NCI-H2227 (cell line): ENCODE results near the gene BMP8B.
A peak's percentile ranks its signal among the peaks of the same experiment; 100 is the strongest.

ENCODE experiments used
- DNase-seq: peaks from one replicate; lab custom pipeline; 2025; ENCODE audit not compliant: unreplicated experiment; lab: John Stamatoyannopoulos, UW

BMP8B gene

GRCh38 chr1:39760074-39761008 lies 28.3 kb downstream of the BMP8B start:
- DNase-seq: no peak

GRCh38 chr1:39759436-39759726 lies 29.3 kb downstream of the BMP8B start:
- peak; percentile 54 for DNase-seq

DNA sequence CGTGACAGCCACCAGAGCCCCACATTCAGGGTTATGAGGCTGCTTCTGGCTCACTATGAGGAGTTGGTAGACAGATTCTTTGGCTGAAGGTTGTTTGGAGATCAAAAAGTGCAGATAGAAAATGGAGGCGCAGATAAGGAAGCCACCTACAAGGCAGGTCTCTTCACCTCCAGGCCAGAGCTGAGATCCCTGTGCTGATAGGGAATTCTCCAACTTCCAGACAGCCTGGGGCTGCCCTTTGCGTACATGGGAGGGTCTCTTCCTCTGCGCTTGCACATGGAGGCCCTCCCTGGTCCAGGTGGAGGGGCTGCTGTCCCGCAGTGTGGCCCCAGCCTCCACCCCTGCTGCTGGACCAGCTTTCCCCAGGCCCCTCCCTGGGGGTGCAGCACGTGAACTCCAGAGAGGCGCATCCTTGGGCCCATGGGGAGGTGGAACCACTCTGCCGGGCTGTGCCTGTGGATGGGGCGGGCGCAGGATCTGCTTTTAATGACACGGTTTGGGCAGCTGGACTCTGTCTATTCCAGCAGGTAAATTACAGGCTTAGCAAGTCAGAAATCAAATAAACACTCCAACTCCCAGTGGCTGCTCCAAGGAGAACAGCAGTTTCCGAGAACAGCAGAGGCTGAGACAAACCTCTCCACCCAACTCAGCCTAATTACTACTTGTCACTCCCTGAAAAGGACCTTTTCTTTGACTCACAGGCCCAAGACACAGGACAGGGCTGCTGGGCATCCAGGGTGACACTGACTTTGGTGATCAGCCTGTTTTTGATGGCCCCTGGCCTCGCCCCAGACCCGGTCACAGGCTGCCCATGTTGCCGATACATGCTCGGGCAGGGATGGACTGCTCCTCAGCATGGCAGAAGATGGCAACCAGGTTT lies 29.9 kb downstream of the BMP8B start:
- peak; percentile 92 for DNase-seq

DNA sequence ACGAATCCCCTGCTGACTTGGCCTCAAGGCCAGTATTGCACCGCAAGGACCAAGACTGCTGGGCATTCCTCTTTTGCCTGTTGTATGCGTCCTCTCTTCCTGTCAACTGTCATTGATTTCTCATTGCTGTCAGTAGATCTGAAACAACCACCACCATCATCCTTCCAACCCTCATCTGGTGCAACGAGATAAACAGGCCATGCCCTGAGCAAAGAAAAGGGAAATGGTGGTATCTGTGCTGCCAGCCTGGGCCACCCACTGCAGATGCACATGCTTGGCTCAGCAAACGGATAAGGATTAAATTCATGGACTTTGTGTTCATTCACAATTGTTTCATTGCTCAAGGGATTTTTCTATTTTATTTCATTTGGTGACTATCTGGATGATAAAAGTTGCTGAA lies 31.2 kb downstream of the BMP8B start:
- no peak for DNase-seq

- DNase-seq: no peak
Observed at GRCh38 chr1:39755965-39756659, 32.6 kb downstream of the BMP8B start.

DNA sequence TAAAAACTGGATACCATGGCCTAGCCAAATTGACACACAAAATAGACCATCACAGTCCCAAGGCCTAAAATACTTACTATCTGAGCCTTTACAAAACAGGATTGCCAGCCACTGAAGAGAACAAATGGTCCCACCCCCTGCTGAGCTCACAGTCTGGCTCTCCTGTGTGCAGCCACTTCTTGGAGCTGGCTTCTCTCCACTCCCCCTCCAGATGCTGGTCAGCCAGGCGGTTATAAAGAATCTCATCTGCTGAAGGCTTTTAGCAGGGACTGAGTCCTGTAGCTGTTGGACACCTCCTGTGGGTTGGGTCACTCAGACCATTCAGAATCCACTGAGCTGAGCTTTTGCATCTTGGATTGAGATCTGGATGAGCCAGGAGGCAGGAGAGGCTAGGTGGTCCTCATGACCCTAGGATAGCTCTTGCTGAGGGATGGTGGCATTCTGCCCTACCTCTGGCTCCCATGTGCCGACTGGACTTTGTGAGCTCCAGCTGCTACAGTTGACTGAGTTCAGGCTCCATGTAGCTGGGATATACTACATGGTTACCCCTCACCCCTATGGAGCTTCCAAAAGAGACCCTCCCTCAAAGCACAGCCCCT lies 33.7 kb downstream of the BMP8B start:
- peak; percentile 16 for DNase-seq

- DNase-seq: no peak
Observed at GRCh38 chr1:39754026-39754570, 34.6 kb downstream of the BMP8B start.

- DNase-seq: no peak
Observed at GRCh38 chr1:39753132-39754025, 35.3 kb downstream of the BMP8B start.

GRCh38 chr1:39752703-39753102 lies 36.0 kb downstream of the BMP8B start:
- no peak for DNase-seq

GRCh38 chr1:39751595-39751994 lies 37.1 kb downstream of the BMP8B start:
- DNase-seq: no peak

DNA sequence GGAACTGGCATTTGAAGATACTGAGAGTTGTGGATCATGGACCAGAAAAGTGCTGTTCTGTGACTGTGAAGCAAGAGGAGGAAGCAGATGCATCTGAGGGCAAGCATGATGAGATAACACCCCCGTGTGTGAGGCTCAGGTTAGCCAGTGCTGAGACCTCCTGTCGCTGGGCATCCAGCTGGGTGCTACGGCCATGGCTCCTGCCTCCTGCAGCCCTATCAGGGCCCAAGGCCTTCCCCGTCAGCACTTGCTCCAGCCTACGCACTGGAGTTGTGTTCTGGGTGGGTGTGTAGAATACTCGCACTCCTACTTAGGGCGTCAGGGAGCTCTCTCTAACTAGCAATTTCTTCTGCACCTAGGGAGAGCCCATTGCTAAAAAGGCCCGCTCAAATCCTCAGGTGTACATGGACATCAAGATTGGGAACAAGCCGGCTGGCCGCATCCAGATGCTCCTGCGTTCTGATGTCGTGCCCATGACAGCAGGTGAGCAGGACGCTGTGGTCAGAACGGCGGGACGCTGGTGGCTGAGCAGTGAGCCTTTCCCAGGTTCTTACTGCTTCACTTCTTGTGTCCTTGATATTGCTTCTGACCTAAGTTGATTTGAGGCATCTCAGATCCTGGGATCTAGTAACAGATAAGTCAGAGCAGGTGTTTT lies 43.5 kb downstream of the BMP8B start:
- no peak for DNase-seq

GRCh38 chr1:39738622-39739366 lies 49.9 kb downstream of the BMP8B start, which contains the start of gene PPIE:
TSS of gene PPIE (plus strand) at chr1:39738882. CDS start at chr1:39738901, 19 bp downstream.
- DNase-seq: peak; percentile 94

DNA sequence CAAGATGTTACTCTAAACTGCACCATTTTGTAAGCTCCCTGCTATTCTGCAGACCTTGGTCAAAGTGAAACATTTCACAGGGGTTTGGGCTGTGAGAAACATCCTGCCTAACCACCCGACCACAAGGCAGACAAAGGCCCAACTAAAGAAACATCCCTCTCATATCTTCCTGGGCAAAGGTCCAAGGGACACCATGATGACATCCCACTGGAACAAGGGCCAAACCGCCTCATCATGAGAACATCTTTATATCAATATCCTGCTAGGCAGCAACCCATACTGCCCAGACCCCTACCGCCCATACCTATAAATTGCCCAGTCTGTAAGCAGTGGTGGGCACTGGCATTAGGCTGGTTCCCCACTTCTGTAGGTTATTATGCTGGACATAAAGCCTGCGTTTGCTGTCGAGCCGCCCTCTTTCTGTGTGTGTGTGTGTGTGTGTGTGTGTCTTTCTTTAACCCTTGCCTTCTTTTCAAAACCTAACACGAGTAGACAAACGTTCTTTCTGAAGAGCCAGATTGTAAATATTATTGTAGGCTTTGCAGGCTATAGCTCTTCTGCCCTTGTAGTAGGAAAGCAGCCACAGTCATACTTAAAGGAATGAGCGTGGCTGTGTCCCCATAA lies 51.0 kb downstream of the BMP8B start:
- peak; percentile 23 for DNase-seq

DNA sequence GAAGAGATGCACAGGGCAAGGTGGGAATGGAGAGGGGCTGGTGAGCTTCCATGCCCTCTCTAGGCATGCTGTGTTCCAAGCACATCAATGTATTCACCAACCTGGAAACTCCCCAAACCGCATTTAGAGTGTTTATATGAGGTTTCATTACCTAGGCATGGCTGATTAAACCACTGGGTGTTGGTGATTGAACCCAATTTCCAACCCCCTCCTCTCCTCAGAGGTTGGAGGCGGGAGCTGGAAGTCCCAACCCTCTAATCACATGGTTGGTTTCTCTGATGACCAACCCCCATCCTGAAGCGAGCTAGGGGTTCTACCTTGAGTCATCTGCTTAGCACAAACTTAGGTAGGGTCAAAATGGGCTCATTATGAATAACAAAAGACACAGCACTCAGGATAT lies 52.9 kb downstream of the BMP8B start:
- no peak for DNase-seq

DNA sequence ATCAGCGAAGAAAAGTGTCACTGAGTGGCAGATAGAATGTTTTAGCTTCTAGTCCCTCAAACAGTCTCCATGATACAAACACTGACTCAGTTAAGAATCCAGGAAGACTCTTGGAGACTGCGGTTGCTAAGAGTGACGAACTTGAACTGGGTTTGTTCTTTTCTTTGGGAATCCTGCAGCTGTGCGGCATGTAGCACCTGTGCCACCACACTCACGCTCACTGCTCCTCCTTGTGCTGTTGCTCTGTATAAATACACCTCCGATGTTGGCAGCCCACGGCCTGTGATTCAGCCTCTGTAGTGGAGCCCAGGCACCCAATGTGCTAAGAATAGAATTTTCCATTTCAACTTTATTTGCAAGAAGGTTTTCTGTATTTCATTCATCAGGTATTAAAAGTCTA lies 55.5 kb downstream of the BMP8B start:
- peak; percentile 15 for DNase-seq

- no peak for DNase-seq
Observed at GRCh38 chr1:39732730-39733129, 55.9 kb downstream of the BMP8B start.

- no peak for DNase-seq
Observed at GRCh38 chr1:39729842-39730241, 58.8 kb downstream of the BMP8B start.

DNA sequence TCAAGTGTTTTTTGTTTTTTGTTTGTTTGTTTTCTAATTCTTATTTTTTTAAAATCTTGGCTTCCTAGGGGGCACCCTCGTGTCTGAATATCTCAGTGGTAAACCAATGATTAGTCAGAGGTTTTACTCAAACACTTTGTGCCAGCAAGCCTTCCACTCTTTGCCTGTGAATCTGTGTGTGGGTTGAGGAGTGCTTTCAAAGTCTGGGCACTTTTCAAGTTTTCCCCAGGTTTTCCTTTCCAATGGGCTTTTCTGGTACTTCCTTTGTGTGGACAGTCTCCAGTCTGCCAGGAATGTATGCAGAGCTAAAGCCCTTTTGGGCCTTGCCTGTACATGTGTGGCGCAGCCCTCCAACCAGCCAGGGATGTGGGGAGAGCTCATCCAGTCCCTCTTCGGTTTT lies 59.6 kb downstream of the BMP8B start:
- no peak for DNase-seq
